Fibroblast of villous mesenchyme (primary cell): ENCODE results near the gene ADCY3. TPM values are rescaled to one million over a fixed set of nuclear protein-coding genes. Genes with fewer than 3 reads are reported as not detected.

Experiments
- DNase-seq: peaks from one replicate; pipeline ENCODE4 v3.0.0-alpha.2; 2010; ENCODE audit warnings: low read depth
- H3K4me3 ChIP-seq: 2 replicates; pipeline ENCODE4 v1.5.1; 2011; ENCODE audit warnings: low read depth, mild to moderate bottlenecking, low read length
- CTCF ChIP-seq: IDR thresholded peaks from 2 replicates; pipeline ENCODE4 v1.5.1; 2012; ENCODE audit warnings: low read depth, mild to moderate bottlenecking, low read length; ENCODE audit not compliant: insufficient read depth
- total RNA-seq: library from RNA; depleted of rRNA; stranded (reverse); fragments of >200 nt; gene quantifications from 2 replicates; pipeline ENCODE4 v1.2.3, GENCODE V29; 2012

ADCY3 gene
- total RNA-seq, 1 donor, result 43.2 TPM

DNA sequence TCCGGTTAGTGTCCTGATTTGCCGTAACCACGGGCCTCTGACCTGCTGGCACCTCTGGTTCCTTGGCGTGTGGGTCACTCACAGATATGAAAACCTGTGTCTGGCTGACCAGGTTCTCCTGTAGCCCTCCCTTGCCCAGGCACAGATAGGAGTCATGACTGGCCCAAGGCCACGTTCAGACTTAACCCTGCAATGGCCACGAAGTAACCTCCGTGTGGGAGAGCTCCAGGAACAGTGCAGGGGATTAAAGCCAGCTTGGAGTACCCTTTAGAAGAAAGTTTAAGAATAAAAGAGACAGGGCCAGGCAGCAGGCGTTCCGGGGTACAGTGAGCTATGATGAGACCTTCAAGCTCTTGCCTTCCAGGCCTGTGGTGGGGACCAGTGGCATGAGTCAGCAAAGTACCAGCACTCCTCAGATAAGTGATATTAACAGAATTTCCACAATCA, 101.3 kb downstream of the ADCY3 start:
- H3K4me3 ChIP-seq, result no peak overlapping the region
- no peak for TF ChIP-seq CTCF
- DNase-seq, result peak; percentile 30

DNA sequence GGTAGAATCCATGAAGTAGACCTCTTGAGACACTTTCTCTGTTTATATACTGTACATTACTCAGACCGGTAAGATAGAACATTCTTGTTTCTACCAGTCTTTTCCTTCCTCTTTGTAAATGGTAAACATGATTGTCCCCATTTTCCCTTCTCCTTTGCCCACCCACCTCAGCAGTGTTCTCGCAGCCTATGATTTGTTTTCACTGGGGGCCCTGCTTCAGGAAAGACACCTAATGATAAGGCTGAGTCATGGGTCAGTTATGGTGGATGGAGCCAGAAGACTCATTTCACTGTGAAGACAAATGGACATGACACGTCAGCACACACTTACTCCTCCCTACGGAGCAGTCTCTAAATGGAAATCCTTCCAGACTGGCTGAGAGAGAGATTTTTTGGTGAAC, 103.2 kb downstream of the ADCY3 start:
- DNase-seq, result peak; percentile 87
- H3K4me3 ChIP-seq, result no peak overlapping the region
- TF ChIP-seq CTCF, result no peak

GRCh38 chr2:24816404-24816803, 103.6 kb downstream of the ADCY3 start:
- no peak overlapping the region for H3K4me3 ChIP-seq
- TF ChIP-seq CTCF, result no peak
- no peak for DNase-seq

GRCh38 chr2:24815171-24815570, 104.9 kb downstream of the ADCY3 start:
- DNase-seq, result no peak
- TF ChIP-seq CTCF, result no peak
- H3K4me3 ChIP-seq, result no peak overlapping the region

- no peak for TF ChIP-seq CTCF
- DNase-seq, result no peak
Measured at GRCh38 chr2:24814516-24814915, 105.5 kb downstream of the ADCY3 start.

DNA sequence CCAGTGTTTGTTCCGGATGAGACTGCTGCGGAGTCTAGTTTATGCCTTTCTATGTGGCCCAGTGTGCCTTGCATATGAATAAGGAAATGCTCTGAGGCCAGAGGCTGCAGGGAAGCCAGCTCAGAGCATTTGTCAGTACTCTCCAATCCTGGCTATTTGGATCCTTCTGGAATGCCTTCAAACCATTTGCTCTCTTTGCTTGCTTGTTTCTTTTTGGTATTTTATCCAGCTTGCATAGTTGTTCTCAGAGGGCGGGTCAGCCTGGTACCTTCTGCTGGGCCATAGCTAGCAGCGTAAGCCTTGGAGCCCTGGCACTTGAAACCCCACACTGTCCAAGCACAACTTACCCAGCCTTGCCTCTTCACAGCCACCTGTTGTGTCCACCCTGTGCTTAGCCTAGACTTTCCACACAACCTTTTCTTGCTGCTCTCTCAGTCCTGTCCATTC, 106.3 kb downstream of the ADCY3 start:
- no peak overlapping the region for H3K4me3 ChIP-seq
- DNase-seq, result no peak
- TF ChIP-seq CTCF, result no peak

More at GRCh38 chr2:24814516-24814915, 105.5 kb downstream of the ADCY3 start:
- H3K4me3 ChIP-seq, result no peak overlapping the region

DNA sequence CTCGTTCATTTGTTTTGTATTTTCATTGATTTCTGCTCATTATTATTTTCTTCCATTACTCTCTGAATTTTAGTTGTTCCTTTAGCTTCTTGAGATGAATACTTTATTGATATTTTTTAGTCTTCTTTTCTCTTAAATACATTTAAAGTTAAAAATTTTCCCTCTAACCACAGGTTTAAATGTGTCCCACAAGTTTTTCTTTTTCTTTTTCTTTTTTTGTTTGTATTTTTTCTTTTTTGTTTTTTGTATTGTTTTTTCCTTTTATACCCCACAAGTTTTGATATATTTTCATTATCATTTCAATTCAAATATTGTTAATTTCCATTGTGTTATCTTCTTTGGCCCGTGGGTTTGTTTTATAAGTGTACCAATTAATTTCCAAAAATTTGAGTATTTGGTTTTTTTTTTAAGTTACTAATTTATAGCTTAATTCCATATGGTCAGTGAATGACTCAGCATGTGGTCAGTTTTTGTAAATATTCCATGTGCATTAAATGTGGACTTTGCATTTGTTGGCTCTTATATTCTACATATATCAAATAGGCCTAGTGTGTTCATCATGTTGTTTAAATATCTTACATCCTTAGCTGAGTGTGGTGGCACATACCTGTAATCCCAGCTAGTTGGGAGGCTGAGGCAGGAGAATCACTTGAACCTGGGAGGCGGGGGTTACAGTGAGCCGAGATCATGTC, 110.6 kb downstream of the ADCY3 start:
- no peak overlapping the region for H3K4me3 ChIP-seq
- DNase-seq, result peak; percentile 70
- TF ChIP-seq CTCF, result no peak
